OCI-LY7 (cell line): Measurements from ENCODE around the gene PRR20D. TPM values are rescaled to one million over a fixed set of nuclear protein-coding genes. Genes with fewer than 3 reads are reported as not detected.
"Not testable (repeated sequence)": the region's sequence is repeated elsewhere in the genome, so short reads cannot be mapped to it uniquely, and the experiment has no call there.

Experiments
- BruUV-seq: library from RNA; stranded (reverse); fragments of 400-500 nt; replicated peaks from 2 replicates; lab custom pipeline; 2021; lab: Mats Ljungman, UMichigan
- CTCF ChIA-PET: fragments of 300-600 bp; sonication (Branson Sonifier 250); formaldehyde crosslinking; loops from one replicate; lab custom pipeline; 2022; ENCODE audit warnings: antibody characterized with exemption; ENCODE audit not compliant: unreplicated experiment; lab: Charles Lee
- POLR2A ChIA-PET: fragments of 300-600 bp; sonication (Branson Sonifier 250); formaldehyde crosslinking; loops from one replicate; lab custom pipeline; 2022; ENCODE audit warnings: antibody characterized with exemption; lab: Charles Lee
- DNase-seq: peaks from one replicate; pipeline ENCODE4 v3.0.0-alpha.2; 2015; ENCODE audit warnings: low spot score
- H2AFZ ChIP-seq: fragments of 200-600 bp; sonication (generic), shearing (Covaris generic); 2 replicates; pipeline ENCODE4 v1.6.1; 2014; ENCODE audit warnings: mild to moderate bottlenecking, antibody characterized with exemption, low read length, moderate library complexity
- H3K27ac ChIP-seq: fragments of 200-600 bp; sonication (generic); 2 replicates; pipeline ENCODE4 v1.5.1; 2014; ENCODE audit warnings: mixed run types, low read depth, mild to moderate bottlenecking, moderate library complexity, low read length, inconsistent platforms; ENCODE audit not compliant: poor library complexity, severe bottlenecking
- H3K36me3 ChIP-seq: fragments of 200-600 bp; sonication (generic); 2 replicates; pipeline ENCODE4 v1.6.1; 2014; ENCODE audit warnings: mild to moderate bottlenecking, antibody characterized with exemption, low read length, moderate library complexity, mixed read lengths; ENCODE audit not compliant: insufficient read depth
- H3K4me1 ChIP-seq: fragments of 200-600 bp; sonication (generic); 2 replicates; pipeline ENCODE4 v1.5.1; 2014; ENCODE audit warnings: mild to moderate bottlenecking, low read length; ENCODE audit not compliant: insufficient read depth, poor library complexity, severe bottlenecking
- H3K4me2 ChIP-seq: fragments of 200-600 bp; sonication (generic); 2 replicates; pipeline ENCODE4 v1.6.1; 2014; ENCODE audit warnings: mild to moderate bottlenecking, low read length
- H3K4me3 ChIP-seq: fragments of 200-600 bp; sonication (generic); 2 replicates; pipeline ENCODE4 v1.5.1; 2014; ENCODE audit warnings: mild to moderate bottlenecking, low read depth, low read length; ENCODE audit not compliant: poor library complexity, severe bottlenecking
- H3K79me2 ChIP-seq: fragments of 200-600 bp; sonication (generic); 2 replicates; pipeline ENCODE4 v1.6.1; 2016; ENCODE audit warnings: low read depth, mild to moderate bottlenecking, low read length, moderate library complexity, mixed read lengths; ENCODE audit not compliant: insufficient read depth
- H3K9me2 ChIP-seq: fragments of 200-600 bp; sonication (generic); 2 replicates; pipeline ENCODE4 v1.6.1; 2016; ENCODE audit warnings: mild to moderate bottlenecking, low read length, mixed read lengths; ENCODE audit not compliant: insufficient read depth
- H3K9me3 ChIP-seq: fragments of 200-600 bp; sonication (generic); 2 replicates; pipeline ENCODE4 v1.6.1; 2014; ENCODE audit warnings: mild to moderate bottlenecking, mixed run types, low read length, mixed read lengths
- H4K20me1 ChIP-seq: fragments of 200-600 bp; sonication (generic); 2 replicates; pipeline ENCODE4 v1.6.1; 2014; ENCODE audit warnings: mild to moderate bottlenecking, antibody characterized with exemption, low read length, moderate library complexity, mixed read lengths; ENCODE audit not compliant: insufficient read depth
- EZH2phosphoT487 ChIP-seq: fragments of 200-600 bp; sonication (generic); IDR thresholded peaks from 2 replicates; pipeline ENCODE4 v1.6.1; 2018; ENCODE audit warnings: low read depth, borderline replicate concordance, mild to moderate bottlenecking, mixed run types, antibody characterized with exemption, low read length, moderate library complexity, mixed read lengths
- intact Hi-C: fragments of 100-400 bp; cut with micrococcal nuclease; formaldehyde crosslinking; loops from one replicate; pipeline ENCODE4 v1.10.0; 2022; ENCODE audit not compliant: unreplicated experiment
- total RNA-seq, 2 experiments: library from RNA; depleted of rRNA in 1 of 2; stranded (reverse); fragments of >200 nt in 1 of 2; shearing (Covaris generic) in 1 of 2; gene quantifications; 2 replicates each; pipeline ENCODE4 v1.2.3, GENCODE V29; 2014 to 2022
- TF ChIP-seq, protein P1 (sequence below): fragments of 200-600 bp; sonication (generic); conservative IDR thresholded peaks from 2 replicates; pipeline ENCODE4 v1.5.1; 2014; ENCODE audit warnings: mild to moderate bottlenecking, antibody characterized with exemption, low read length, moderate library complexity, mixed read lengths

Gene PRR20D
- total RNA-seq, 2 experiments from 2014 or later: not detected

DNA sequence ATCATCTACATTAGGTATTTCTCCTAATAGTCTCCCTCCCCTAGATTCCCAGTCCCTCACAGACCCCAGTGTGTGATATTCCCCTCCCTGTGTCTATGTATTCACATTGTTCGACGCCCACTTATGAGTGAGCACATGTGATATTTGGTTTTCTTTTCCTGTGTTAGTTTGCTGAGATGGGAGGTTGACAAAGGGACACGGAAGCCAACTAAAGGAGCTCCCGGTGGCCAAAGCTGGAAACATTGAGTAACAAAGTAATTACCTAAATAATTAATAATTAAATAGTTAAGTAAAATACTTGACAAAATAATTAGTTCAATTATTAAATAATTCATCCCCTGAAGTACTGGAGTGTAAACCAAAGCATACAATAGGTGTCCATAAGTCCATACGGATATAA is 21.4 kb upstream of the PRR20D start:
- no peaks in the 10 kb centered on the region for H3K4me1 ChIP-seq
- H3K36me3 ChIP-seq: no peaks in the 10 kb centered on the region
- H2AFZ ChIP-seq: no peak overlapping the region
- no TSS peak for BruUV-seq
- no peak for TF ChIP-seq EZH2phosphoT487
- TF ChIP-seq, protein P1, sequence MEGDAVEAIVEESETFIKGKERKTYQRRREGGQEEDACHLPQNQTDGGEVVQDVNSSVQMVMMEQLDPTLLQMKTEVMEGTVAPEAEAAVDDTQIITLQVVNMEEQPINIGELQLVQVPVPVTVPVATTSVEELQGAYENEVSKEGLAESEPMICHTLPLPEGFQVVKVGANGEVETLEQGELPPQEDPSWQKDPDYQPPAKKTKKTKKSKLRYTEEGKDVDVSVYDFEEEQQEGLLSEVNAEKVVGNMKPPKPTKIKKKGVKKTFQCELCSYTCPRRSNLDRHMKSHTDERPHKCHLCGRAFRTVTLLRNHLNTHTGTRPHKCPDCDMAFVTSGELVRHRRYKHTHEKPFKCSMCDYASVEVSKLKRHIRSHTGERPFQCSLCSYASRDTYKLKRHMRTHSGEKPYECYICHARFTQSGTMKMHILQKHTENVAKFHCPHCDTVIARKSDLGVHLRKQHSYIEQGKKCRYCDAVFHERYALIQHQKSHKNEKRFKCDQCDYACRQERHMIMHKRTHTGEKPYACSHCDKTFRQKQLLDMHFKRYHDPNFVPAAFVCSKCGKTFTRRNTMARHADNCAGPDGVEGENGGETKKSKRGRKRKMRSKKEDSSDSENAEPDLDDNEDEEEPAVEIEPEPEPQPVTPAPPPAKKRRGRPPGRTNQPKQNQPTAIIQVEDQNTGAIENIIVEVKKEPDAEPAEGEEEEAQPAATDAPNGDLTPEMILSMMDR: no peak
- DNase-seq: no peak
- CTCF ChIA-PET: no interaction called here
- no peaks in the 10 kb centered on the region for H3K9me3 ChIP-seq
- H3K79me2 ChIP-seq: no peaks in the 10 kb centered on the region
- H3K4me2 ChIP-seq: no peak overlapping the region
- H3K27ac ChIP-seq: no peak overlapping the region
- POLR2A ChIA-PET: no interaction called here
- no peak overlapping the region for H3K4me3 ChIP-seq
- no peaks in the 10 kb centered on the region for H4K20me1 ChIP-seq
- intact Hi-C loops: no loop called here
- no peaks in the 10 kb centered on the region for H3K9me2 ChIP-seq

DNA sequence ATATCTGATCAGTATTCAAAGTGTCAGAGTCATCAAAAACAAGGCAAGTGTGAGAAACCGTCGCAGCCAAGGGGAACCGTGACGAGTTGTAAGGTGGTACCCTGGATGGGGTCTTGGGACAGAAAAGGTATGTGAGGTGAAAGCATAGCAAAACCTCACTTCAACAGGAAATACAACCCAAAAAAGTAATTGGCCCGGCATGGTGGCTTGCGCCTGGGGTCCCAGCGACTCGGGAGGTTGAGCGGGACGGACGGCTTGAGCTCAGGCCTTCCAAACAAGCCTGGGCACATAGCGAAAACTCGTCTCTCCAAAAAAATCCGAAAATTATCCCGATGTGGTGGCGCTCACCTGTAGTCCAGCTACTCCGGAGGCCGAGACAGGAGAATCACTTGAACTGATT is 20.7 kb upstream of the PRR20D start:
- H3K27ac ChIP-seq, intact Hi-C loops, BruUV-seq, H3K4me3 ChIP-seq, H3K79me2 ChIP-seq, H3K36me3 ChIP-seq, DNase-seq, H3K4me2 ChIP-seq, CTCF ChIA-PET, H3K9me2 ChIP-seq, H3K4me1 ChIP-seq, H3K9me3 ChIP-seq, H2AFZ ChIP-seq, H4K20me1 ChIP-seq, POLR2A ChIA-PET: not testable (repeated sequence)

DNA sequence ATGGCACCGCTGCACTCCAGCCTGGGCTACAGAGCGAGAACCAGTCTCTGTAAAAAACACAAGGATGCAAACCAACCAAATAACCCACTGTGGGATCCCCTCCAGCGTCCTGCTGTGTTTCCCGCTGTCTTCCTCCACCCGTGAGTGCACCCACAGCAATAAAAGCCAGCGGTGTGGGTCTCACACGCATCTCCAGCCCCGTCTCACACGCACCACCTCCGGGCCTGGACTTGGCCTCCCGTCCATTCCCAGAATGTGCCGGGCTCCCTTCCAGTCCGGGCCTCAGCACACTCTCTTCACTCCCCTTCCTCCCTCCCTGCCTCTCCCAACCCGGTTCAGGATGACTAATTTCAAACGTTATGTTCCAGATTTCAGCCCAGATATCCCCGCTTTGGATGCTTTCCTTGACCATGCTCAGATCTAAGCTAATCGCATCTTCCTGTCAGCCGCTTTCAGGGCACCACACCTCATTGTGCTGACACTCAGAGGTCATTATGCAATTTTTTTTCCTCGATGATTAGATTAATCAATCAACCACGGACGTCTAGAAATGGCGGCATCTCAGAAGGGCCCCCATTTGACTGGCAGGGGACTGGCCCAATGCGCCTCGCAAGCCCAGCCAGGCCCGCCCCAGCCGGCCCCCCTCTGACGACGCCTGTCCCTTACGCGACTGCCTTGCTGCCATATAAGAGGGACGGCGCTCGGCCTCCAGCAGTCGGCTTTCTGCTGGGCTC is 20.0 kb upstream of the PRR20D start, which contains the start of gene PRR20A:
TSS of gene PRR20A (plus strand) at position 684 of the 734 bp plus-strand sequence. CDS start 387 bp downstream, outside the sequence.
- H2AFZ ChIP-seq, DNase-seq, H3K9me2 ChIP-seq, H3K79me2 ChIP-seq, intact Hi-C loops, H3K27ac ChIP-seq, CTCF ChIA-PET, H3K36me3 ChIP-seq, H3K4me1 ChIP-seq, BruUV-seq, H4K20me1 ChIP-seq, H3K9me3 ChIP-seq, H3K4me2 ChIP-seq, H3K4me3 ChIP-seq, POLR2A ChIA-PET: not testable (repeated sequence)

DNA sequence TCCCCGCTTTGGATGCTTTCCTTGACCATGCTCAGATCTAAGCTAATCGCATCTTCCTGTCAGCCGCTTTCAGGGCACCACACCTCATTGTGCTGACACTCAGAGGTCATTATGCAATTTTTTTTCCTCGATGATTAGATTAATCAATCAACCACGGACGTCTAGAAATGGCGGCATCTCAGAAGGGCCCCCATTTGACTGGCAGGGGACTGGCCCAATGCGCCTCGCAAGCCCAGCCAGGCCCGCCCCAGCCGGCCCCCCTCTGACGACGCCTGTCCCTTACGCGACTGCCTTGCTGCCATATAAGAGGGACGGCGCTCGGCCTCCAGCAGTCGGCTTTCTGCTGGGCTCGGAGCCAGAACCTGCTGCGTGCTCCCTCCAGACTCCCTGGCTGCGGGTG is 13.2 kb upstream of the PRR20D start, which contains the start of gene PRR20B:
TSS of gene PRR20B (plus strand) at position 301 of the 400 bp plus-strand sequence. CDS start 387 bp downstream, outside the sequence.
- H3K9me2 ChIP-seq, H2AFZ ChIP-seq, H3K9me3 ChIP-seq, H3K4me1 ChIP-seq, intact Hi-C loops, H3K4me2 ChIP-seq, H3K4me3 ChIP-seq, H3K27ac ChIP-seq, DNase-seq, BruUV-seq, CTCF ChIA-PET, POLR2A ChIA-PET, H3K79me2 ChIP-seq, H4K20me1 ChIP-seq, H3K36me3 ChIP-seq: not testable (repeated sequence)

- DNase-seq, H3K27ac ChIP-seq, H3K9me3 ChIP-seq, H3K9me2 ChIP-seq, H3K79me2 ChIP-seq, POLR2A ChIA-PET, CTCF ChIA-PET, H3K4me3 ChIP-seq, H2AFZ ChIP-seq, H3K4me2 ChIP-seq, H3K4me1 ChIP-seq, H3K36me3 ChIP-seq, intact Hi-C loops, BruUV-seq, H4K20me1 ChIP-seq: not testable (repeated sequence)
Observed at GRCh38 chr13:57148106-57148505, 12.3 kb upstream of the PRR20D start.
